ENCODE results near the gene FBXO33.

FBXO33 gene

GRCh38 chr14:39430762-39431415 lies 1.3 kb downstream of the FBXO33 start:
- DNase-seq (ENCODE audit: low read depth) = no peak

- no peak for DNase-seq (ENCODE audit: low read depth)
Measured at GRCh38 chr14:39428118-39428517, 4.1 kb downstream of the FBXO33 start.

- no peak for DNase-seq (ENCODE audit: low read depth)
Measured at GRCh38 chr14:39426605-39427004, 5.6 kb downstream of the FBXO33 start.

- DNase-seq (ENCODE audit: low read depth) = no peak
Measured at GRCh38 chr14:39425947-39426346, 6.3 kb downstream of the FBXO33 start.

GRCh38 chr14:39423793-39424192 lies 8.4 kb downstream of the FBXO33 start:
- DNase-seq (ENCODE audit: low read depth) = no peak

GRCh38 chr14:39422243-39422642 lies 10.0 kb downstream of the FBXO33 start:
- DNase-seq (ENCODE audit: low read depth) = no peak

GRCh38 chr14:39419272-39419671 lies 13.0 kb downstream of the FBXO33 start:
- no peak for DNase-seq (ENCODE audit: low read depth)

- no peak for DNase-seq (ENCODE audit: low read depth)
Measured at GRCh38 chr14:39417014-39417413, 15.2 kb downstream of the FBXO33 start.

GRCh38 chr14:39416072-39416471 lies 16.2 kb downstream of the FBXO33 start:
- no peak for DNase-seq (ENCODE audit: low read depth)

- no peak for DNase-seq (ENCODE audit: low read depth)
Measured at GRCh38 chr14:39406560-39406959, 25.7 kb downstream of the FBXO33 start.

- no peak for DNase-seq (ENCODE audit: low read depth)
Measured at GRCh38 chr14:39398382-39398781, 33.9 kb downstream of the FBXO33 start.

- DNase-seq (ENCODE audit: low read depth) = no peak
Measured at GRCh38 chr14:39396448-39396847, 35.8 kb downstream of the FBXO33 start.

GRCh38 chr14:39395555-39396254 lies 36.5 kb downstream of the FBXO33 start:
- no peak for DNase-seq (ENCODE audit: low read depth)

GRCh38 chr14:39393289-39393688 lies 38.9 kb downstream of the FBXO33 start:
- DNase-seq (ENCODE audit: low read depth) = no peak

GRCh38 chr14:39384177-39384576 lies 48.1 kb downstream of the FBXO33 start:
- DNase-seq (ENCODE audit: low read depth) = no peak

GRCh38 chr14:39383741-39384140 lies 48.5 kb downstream of the FBXO33 start:
- no peak for DNase-seq (ENCODE audit: low read depth)

- DNase-seq (ENCODE audit: low read depth) = no peak
Measured at GRCh38 chr14:39383026-39383660, 49.1 kb downstream of the FBXO33 start.

- no peak for DNase-seq (ENCODE audit: low read depth)
Measured at GRCh38 chr14:39382463-39382862, 49.8 kb downstream of the FBXO33 start.

GRCh38 chr14:39381366-39381765 lies 50.9 kb downstream of the FBXO33 start:
- DNase-seq (ENCODE audit: low read depth) = no peak

- no peak for DNase-seq (ENCODE audit: low read depth)
Measured at GRCh38 chr14:39376667-39377403, 55.4 kb downstream of the FBXO33 start.

GRCh38 chr14:39374851-39375250 lies 57.4 kb downstream of the FBXO33 start:
- no peak for DNase-seq (ENCODE audit: low read depth)

GRCh38 chr14:39372656-39373055 lies 59.6 kb downstream of the FBXO33 start:
- no peak for DNase-seq (ENCODE audit: low read depth)

GRCh38 chr14:39370415-39370814 lies 61.8 kb downstream of the FBXO33 start:
- no peak for DNase-seq (ENCODE audit: low read depth)

Data from stimulated activated CD8-positive, alpha-beta memory T cell treated with anti-CD3 and anti-CD28 coated beads, Interleukin-12 subunit alpha, Interleukin-12 subunit beta, amount 100 ng/mL, for 4 hours (primary cell).